Liver (tissue), 9 donors: ENCODE data around the gene RAB6D. TPM values are rescaled to one million over a fixed set of nuclear protein-coding genes. Genes with fewer than 3 reads are reported as not detected.

Experiments used
- DNase-seq: peaks from one replicate; pipeline ENCODE4 v3.0.0-alpha.2; 2017; ENCODE audit warnings: low spot score
- H3K27ac ChIP-seq, 2 donors: one replicate each; pipeline ENCODE4 v1.7.0; 2013; ENCODE audit warnings: inconsistent platforms in 2 of 2, low read length in 2 of 2, control low read depth in 1 of 2, low read depth in 1 of 2, mild to moderate bottlenecking in 1 of 2
- H3K27me3 ChIP-seq, 4 donors: one replicate each; pipeline versions ENCODE4 v1.6.1 to v1.7.0; 2013; ENCODE audit warnings: low read length in 3 of 4, inconsistent platforms in 1 of 4, mild to moderate bottlenecking in 1 of 4, moderate library complexity in 1 of 4; ENCODE audit not compliant: control insufficient read depth in 4 of 4, insufficient read depth in 4 of 4
- H3K36me3 ChIP-seq, 4 donors: one replicate each; pipeline versions ENCODE4 v1.6.1 to v1.7.0; 2013; ENCODE audit warnings: low read length in 3 of 4, mild to moderate bottlenecking in 3 of 4, low read depth in 1 of 4, moderate library complexity in 1 of 4; ENCODE audit not compliant: control insufficient read depth in 4 of 4, insufficient read depth in 3 of 4
- H3K4me1 ChIP-seq, 4 donors: one replicate each; pipeline versions ENCODE4 v1.6.1 to v1.7.0; 2013; ENCODE audit warnings: low read length in 3 of 4, mild to moderate bottlenecking in 3 of 4, moderate library complexity in 1 of 4; ENCODE audit not compliant: control insufficient read depth in 4 of 4, insufficient read depth in 4 of 4
- H3K4me3 ChIP-seq, 3 donors: one replicate each; pipeline versions ENCODE4 v1.6.1 to v1.7.0; 2013; ENCODE audit warnings: low read length in 3 of 3, control low read depth in 1 of 3, low read depth in 1 of 3, mild to moderate bottlenecking in 1 of 3
- H3K9ac ChIP-seq, 2 donors: one replicate each; pipeline ENCODE4 v1.7.0; 2013; ENCODE audit warnings: low read length in 2 of 2, mild to moderate bottlenecking in 2 of 2, moderate library complexity in 2 of 2, control low read depth in 1 of 2, low read depth in 1 of 2
- H3K9me3 ChIP-seq, 4 donors: one replicate each; pipeline versions ENCODE4 v1.6.1 to v1.7.0; 2013; ENCODE audit warnings: low read length in 3 of 4; ENCODE audit not compliant: control insufficient read depth in 4 of 4
- EGR1 ChIP-seq, 2 donors: IDR thresholded peaks; 2 replicates each; pipeline ENCODE4 v1.6.1; 2016 to 2018; ENCODE audit warnings: antibody characterized with exemption in 2 of 2, low read depth in 2 of 2
- FOXA1 ChIP-seq: IDR thresholded peaks from 2 replicates; pipeline ENCODE4 v1.6.1; 2016; ENCODE audit warnings: antibody characterized with exemption
- FOXA2 ChIP-seq: IDR thresholded peaks from 2 replicates; pipeline ENCODE4 v1.6.1; 2016; ENCODE audit warnings: antibody characterized with exemption
- GABPA ChIP-seq, 2 donors: IDR thresholded peaks in 1 of 2; conservative IDR thresholded peaks in 1 of 2; 2 replicates each; pipeline ENCODE4 v1.6.1; 2016; ENCODE audit warnings: antibody characterized with exemption in 2 of 2, mild to moderate bottlenecking in 1 of 2, moderate library complexity in 1 of 2
- HNF4A ChIP-seq, 2 donors: conservative IDR thresholded peaks; 2 replicates each; pipeline ENCODE4 v1.6.1; 2016; ENCODE audit warnings: antibody characterized with exemption in 2 of 2, mild to moderate bottlenecking in 2 of 2
- HNF4G ChIP-seq: IDR thresholded peaks from 2 replicates; pipeline ENCODE4 v1.6.1; 2016; ENCODE audit warnings: antibody characterized with exemption
- JUND ChIP-seq, 2 donors: IDR thresholded peaks; 2 replicates each; pipeline ENCODE4 v1.6.1; 2016; ENCODE audit warnings: antibody characterized with exemption in 2 of 2
- NR2F2 ChIP-seq: IDR thresholded peaks from 2 replicates; pipeline ENCODE4 v1.6.1; 2016; ENCODE audit warnings: antibody characterized with exemption
- RAD21 ChIP-seq, 2 donors: IDR thresholded peaks; 2 replicates each; pipeline ENCODE4 v1.6.1; 2016; ENCODE audit warnings: antibody characterized with exemption in 2 of 2, mild to moderate bottlenecking in 2 of 2
- RXRA ChIP-seq, 2 donors: IDR thresholded peaks; 2 replicates each; pipeline ENCODE4 v1.6.1; 2017 to 2018; ENCODE audit warnings: antibody characterized with exemption in 2 of 2, mild to moderate bottlenecking in 1 of 2
- SP1 ChIP-seq: IDR thresholded peaks from 2 replicates; pipeline ENCODE4 v1.6.1; 2018; ENCODE audit warnings: antibody characterized with exemption, mild to moderate bottlenecking
- TAF1 ChIP-seq: conservative IDR thresholded peaks from 2 replicates; pipeline ENCODE4 v1.6.1; 2016; ENCODE audit warnings: antibody characterized with exemption, mild to moderate bottlenecking
- YY1 ChIP-seq: IDR thresholded peaks from 2 replicates; pipeline ENCODE4 v1.6.1; 2016; ENCODE audit warnings: antibody characterized with exemption, mild to moderate bottlenecking
- polyA plus RNA-seq, 2 donors: library from polyadenylated mRNA; stranded (reverse) in 1 of 2; unstranded in 1 of 2; fragments of 200-250 nt in 1 of 2; fragments of >200 nt in 1 of 2; fragmentation: Nextera tagmentation in 1 of 2; extraction: Ambion mirVana in 1 of 2; gene quantifications; one replicate each; pipeline versions ENCODE4 v1.2.1 to v1.2.3, GENCODE V29; 2013 to 2015
- total RNA-seq, 2 donors: library from RNA; depleted of rRNA; stranded (reverse); fragments of >200 nt; gene quantifications; one replicate each; pipeline ENCODE4 v1.2.3, GENCODE V29; 2014
- TF ChIP-seq, protein P1 (sequence below): IDR thresholded peaks from 2 replicates; pipeline ENCODE4 v1.6.1; 2016; ENCODE audit warnings: antibody characterized with exemption, mild to moderate bottlenecking
- TF ChIP-seq, protein P2 (sequence below): IDR thresholded peaks from 2 replicates; pipeline ENCODE4 v1.6.1; 2016; ENCODE audit warnings: antibody characterized with exemption
- TF ChIP-seq, protein P3 (sequence below): fragments of 150-350 bp; IDR thresholded peaks from 2 replicates; pipeline ENCODE4 v1.5.1; 2017; ENCODE audit warnings: improper control_type of control experiment, low read depth, low read length; ENCODE audit not compliant: missing input control
- TF ChIP-seq, protein P4 (sequence below): IDR thresholded peaks from 2 replicates; pipeline ENCODE4 v1.6.1; 2016; ENCODE audit warnings: antibody characterized with exemption
- TF ChIP-seq, protein P5 (sequence below): IDR thresholded peaks from 2 replicates; pipeline ENCODE4 v1.6.1; 2016; ENCODE audit warnings: antibody characterized with exemption
- donor health status: healthy.
- donor health status: healthy.
- donor health status: healthy.
- donor health status: healthy.
- donor health status: healthy.

The RAB6D gene
- total and polyA plus RNA-seq, 4 donors = 0.02 to 0.08 TPM; not detected in 2

DNA sequence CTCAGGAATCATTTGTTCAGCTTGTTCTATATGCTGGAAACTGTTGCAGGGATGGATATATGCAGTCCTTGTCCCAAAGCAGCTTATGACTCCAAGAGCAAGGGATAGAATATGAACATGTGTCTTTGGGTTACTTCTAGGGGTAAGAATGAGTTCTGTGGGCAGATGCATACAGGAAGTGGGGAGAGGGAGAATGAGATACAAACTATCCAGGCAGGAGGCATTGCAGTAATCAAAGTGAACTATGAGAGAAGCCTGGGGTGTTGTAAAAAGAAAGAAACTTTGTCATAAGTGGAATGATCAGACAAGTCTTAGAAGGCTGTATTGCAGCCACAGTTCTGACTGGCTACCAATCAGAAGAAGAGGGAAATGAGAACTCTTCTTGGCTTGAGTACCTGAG is 44.8 kb upstream of the RAB6D start:
- Histone ChIP-seq H3K27me3 (peaks cover 0 to 14% (median 0%) of the 10 kb centered on the region in 4 donors), H3K9ac (no peak overlapping the region), H3K27ac (no peak overlapping the region), H3K36me3 (no peaks in the 10 kb centered on the region), H3K4me3 (no peak overlapping the region), H3K9me3 (no peaks in the 10 kb centered on the region), H3K4me1 (peaks cover 0 to 3% (median 0%) of the 10 kb centered on the region in 4 donors)
- TF ChIP-seq HNF4A (conservative IDR thresholded peaks at IDR 0.05) (no peak), FOXA2 (no peak), EGR1 (IDR thresholded peaks at IDR 0.05; ENCODE audit: low read depth in 2 of 2) (no peak), GABPA (IDR thresholded peaks at IDR 0.05 in 1 of 2, conservative IDR thresholded peaks at IDR 0.05 in 1 of 2) (no peak), RAD21 (IDR thresholded peaks at IDR 0.05) (no peak), TAF1 (no peak), FOXA1 (no peak), JUND (IDR thresholded peaks at IDR 0.05) (no peak), YY1 (no peak), HNF4G (no peak), RXRA (IDR thresholded peaks at IDR 0.05) (no peak), SP1 (no peak), NR2F2 (no peak)
- TF ChIP-seq, protein P1, sequence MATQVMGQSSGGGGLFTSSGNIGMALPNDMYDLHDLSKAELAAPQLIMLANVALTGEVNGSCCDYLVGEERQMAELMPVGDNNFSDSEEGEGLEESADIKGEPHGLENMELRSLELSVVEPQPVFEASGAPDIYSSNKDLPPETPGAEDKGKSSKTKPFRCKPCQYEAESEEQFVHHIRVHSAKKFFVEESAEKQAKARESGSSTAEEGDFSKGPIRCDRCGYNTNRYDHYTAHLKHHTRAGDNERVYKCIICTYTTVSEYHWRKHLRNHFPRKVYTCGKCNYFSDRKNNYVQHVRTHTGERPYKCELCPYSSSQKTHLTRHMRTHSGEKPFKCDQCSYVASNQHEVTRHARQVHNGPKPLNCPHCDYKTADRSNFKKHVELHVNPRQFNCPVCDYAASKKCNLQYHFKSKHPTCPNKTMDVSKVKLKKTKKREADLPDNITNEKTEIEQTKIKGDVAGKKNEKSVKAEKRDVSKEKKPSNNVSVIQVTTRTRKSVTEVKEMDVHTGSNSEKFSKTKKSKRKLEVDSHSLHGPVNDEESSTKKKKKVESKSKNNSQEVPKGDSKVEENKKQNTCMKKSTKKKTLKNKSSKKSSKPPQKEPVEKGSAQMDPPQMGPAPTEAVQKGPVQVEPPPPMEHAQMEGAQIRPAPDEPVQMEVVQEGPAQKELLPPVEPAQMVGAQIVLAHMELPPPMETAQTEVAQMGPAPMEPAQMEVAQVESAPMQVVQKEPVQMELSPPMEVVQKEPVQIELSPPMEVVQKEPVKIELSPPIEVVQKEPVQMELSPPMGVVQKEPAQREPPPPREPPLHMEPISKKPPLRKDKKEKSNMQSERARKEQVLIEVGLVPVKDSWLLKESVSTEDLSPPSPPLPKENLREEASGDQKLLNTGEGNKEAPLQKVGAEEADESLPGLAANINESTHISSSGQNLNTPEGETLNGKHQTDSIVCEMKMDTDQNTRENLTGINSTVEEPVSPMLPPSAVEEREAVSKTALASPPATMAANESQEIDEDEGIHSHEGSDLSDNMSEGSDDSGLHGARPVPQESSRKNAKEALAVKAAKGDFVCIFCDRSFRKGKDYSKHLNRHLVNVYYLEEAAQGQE = no peak
- TF ChIP-seq, protein P2, sequence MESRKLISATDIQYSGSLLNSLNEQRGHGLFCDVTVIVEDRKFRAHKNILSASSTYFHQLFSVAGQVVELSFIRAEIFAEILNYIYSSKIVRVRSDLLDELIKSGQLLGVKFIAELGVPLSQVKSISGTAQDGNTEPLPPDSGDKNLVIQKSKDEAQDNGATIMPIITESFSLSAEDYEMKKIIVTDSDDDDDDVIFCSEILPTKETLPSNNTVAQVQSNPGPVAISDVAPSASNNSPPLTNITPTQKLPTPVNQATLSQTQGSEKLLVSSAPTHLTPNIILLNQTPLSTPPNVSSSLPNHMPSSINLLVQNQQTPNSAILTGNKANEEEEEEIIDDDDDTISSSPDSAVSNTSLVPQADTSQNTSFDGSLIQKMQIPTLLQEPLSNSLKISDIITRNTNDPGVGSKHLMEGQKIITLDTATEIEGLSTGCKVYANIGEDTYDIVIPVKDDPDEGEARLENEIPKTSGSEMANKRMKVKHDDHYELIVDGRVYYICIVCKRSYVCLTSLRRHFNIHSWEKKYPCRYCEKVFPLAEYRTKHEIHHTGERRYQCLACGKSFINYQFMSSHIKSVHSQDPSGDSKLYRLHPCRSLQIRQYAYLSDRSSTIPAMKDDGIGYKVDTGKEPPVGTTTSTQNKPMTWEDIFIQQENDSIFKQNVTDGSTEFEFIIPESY = no peak
- TF ChIP-seq, protein P3, sequence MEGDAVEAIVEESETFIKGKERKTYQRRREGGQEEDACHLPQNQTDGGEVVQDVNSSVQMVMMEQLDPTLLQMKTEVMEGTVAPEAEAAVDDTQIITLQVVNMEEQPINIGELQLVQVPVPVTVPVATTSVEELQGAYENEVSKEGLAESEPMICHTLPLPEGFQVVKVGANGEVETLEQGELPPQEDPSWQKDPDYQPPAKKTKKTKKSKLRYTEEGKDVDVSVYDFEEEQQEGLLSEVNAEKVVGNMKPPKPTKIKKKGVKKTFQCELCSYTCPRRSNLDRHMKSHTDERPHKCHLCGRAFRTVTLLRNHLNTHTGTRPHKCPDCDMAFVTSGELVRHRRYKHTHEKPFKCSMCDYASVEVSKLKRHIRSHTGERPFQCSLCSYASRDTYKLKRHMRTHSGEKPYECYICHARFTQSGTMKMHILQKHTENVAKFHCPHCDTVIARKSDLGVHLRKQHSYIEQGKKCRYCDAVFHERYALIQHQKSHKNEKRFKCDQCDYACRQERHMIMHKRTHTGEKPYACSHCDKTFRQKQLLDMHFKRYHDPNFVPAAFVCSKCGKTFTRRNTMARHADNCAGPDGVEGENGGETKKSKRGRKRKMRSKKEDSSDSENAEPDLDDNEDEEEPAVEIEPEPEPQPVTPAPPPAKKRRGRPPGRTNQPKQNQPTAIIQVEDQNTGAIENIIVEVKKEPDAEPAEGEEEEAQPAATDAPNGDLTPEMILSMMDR = no peak
- TF ChIP-seq, protein P4, sequence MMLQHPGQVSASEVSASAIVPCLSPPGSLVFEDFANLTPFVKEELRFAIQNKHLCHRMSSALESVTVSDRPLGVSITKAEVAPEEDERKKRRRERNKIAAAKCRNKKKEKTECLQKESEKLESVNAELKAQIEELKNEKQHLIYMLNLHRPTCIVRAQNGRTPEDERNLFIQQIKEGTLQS = no peak
- TF ChIP-seq, protein P5, sequence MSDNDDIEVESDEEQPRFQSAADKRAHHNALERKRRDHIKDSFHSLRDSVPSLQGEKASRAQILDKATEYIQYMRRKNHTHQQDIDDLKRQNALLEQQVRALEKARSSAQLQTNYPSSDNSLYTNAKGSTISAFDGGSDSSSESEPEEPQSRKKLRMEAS = no peak
- no peak for DNase-seq
